Subcutaneous adipose tissue (tissue), 4 donors: Measurements from ENCODE around the gene PFDN6. TPM values are rescaled to one million over a fixed set of nuclear protein-coding genes. Genes with fewer than 3 reads are reported as not detected.

Source experiments
- CTCF ChIP-seq: fragments of 450-650 bp; IDR thresholded peaks from one replicate; pipeline ENCODE4 v1.5.1; 2016; ENCODE audit warnings: low read depth, mild to moderate bottlenecking, control low read depth, antibody characterized with exemption, moderate library complexity
- total RNA-seq, 4 donors: library from RNA; depleted of rRNA; stranded (reverse); fragments of >200 nt; gene quantifications; one replicate each; pipeline ENCODE4 v1.1.0, GENCODE V29; 2016

PFDN6 gene
- total RNA-seq = 10 to 100 TPM; 17.1 to 31.0 (median 23.4) TPM

- no peak for TF ChIP-seq CTCF
Observed at GRCh38 chr6:33288921-33289783, at the start of gene PFDN6, which contains the start of gene WDR46. PFDN6 (plus strand) TSS chr6:33289601; CDS start chr6:33289857, 256 bp downstream. WDR46 (minus strand) TSS chr6:33289239; CDS start chr6:33289170, 69 bp downstream.

GRCh38 chr6:33241968-33242367 lies 47.4 kb upstream of the PFDN6 start:
- no peak for TF ChIP-seq CTCF

GRCh38 chr6:33243476-33243875 lies 45.9 kb upstream of the PFDN6 start:
- TF ChIP-seq CTCF = no peak

- no peak for TF ChIP-seq CTCF
Observed at GRCh38 chr6:33247977-33248642, 41.3 kb upstream of the PFDN6 start.

GRCh38 chr6:33248643-33248931 lies 40.8 kb upstream of the PFDN6 start:
- TF ChIP-seq CTCF = no peak

GRCh38 chr6:33248932-33249731 lies 40.3 kb upstream of the PFDN6 start:
- TF ChIP-seq CTCF = no peak
